ENCODE data around the gene EYA4. TPM values are rescaled to one million over a fixed set of nuclear protein-coding genes. Genes with fewer than 3 reads are reported as not detected.

EYA4 gene
- total and polyA plus RNA-seq, 2 donors (not counting 3 experiments of a cell fraction or from before 2014, with no cell fraction given), result not detected

DNA sequence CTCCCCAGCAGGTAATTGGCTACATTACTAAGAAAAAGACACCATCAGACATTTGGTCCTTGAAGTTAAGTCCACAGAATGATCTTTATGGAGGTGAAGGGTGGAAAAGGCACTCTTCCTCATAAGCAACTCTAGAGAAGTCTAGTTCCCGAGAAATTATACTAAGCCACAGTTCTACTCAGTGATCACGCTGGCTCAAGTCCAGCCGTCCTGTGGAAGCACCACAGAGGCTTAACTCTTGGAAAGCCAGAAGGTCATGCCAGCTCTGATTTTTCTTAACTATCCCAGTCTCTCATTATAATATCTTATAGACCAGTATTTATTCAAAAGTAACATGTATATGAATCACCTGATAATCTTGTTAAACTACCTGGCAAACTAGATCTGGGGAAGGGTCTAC lies 258.5 kb downstream of the EYA4 start:
- Histone ChIP-seq H2AFZ (ENCODE audit: low read depth, low read length) (no peak overlapping the region), H3K4me3 (replicated peaks in 1 of 3; ENCODE audit: insufficient read depth in 1 of 3, low read depth in 1 of 3, low read length in 3 of 3) (no peak overlapping the region), H3K27ac (ENCODE audit: insufficient read depth, low read depth, low read length) (no peak overlapping the region), H3K27me3 (ENCODE audit: control insufficient read depth in 2 of 2, insufficient read depth in 2 of 2, low read length in 2 of 2) (no peaks in the 10 kb centered on the region), H3K9me3 (replicated peaks; ENCODE audit: control insufficient read depth, insufficient read depth, low read length) (no peaks in the 10 kb centered on the region), H4K20me1 (replicated peaks; ENCODE audit: control insufficient read depth, extremely low read depth, insufficient read depth, low read length) (no peaks in the 10 kb centered on the region), H3K79me2 (ENCODE audit: control insufficient read depth, insufficient read depth, low read length) (no peaks in the 10 kb centered on the region), H3K36me3 (ENCODE audit: control insufficient read depth in 2 of 2, extremely low read depth in 1 of 2, insufficient read depth in 2 of 2, low read length in 2 of 2) (no peaks in the 10 kb centered on the region), H3K9me1 (replicated peaks; ENCODE audit: control insufficient read depth, extremely low read depth, insufficient read depth, low read length) (no peaks in the 10 kb centered on the region), H3K4me1 (ENCODE audit: control insufficient read depth, extremely low read depth, insufficient read depth, low read length) (no peaks in the 10 kb centered on the region), H3K9ac (replicated peaks; ENCODE audit: extremely low read depth, insufficient read depth, low read length) (no peak overlapping the region), H3K4me2 (ENCODE audit: insufficient read depth, low read length) (no peak overlapping the region)
- TF ChIP-seq POLR2A (IDR thresholded peaks at IDR 0.05; ENCODE audit: low read depth, low read length) (no peak), FOS (IDR thresholded peaks at IDR 0.05; ENCODE audit: borderline replicate concordance, insufficient read depth, low read length) (no peak), POLR2AphosphoS5 (IDR thresholded peaks at IDR 0.05; ENCODE audit: insufficient read depth, low read depth, low read length) (no peak), MYC (IDR thresholded peaks at IDR 0.05; ENCODE audit: low read depth, low read length) (no peak), EZH2 (IDR thresholded peaks at IDR 0.05; ENCODE audit: borderline replicate concordance, low read depth, low read length, severe bottlenecking) (no peak), GATA2 (IDR thresholded peaks at IDR 0.05; ENCODE audit: insufficient read depth, insufficient read length, low read depth, low read length) (no peak)
- TF ChIP-seq, protein P1, sequence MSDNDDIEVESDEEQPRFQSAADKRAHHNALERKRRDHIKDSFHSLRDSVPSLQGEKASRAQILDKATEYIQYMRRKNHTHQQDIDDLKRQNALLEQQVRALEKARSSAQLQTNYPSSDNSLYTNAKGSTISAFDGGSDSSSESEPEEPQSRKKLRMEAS (IDR thresholded peaks at IDR 0.05; ENCODE audit: insufficient read depth, insufficient read length), result no peak
- DNase-seq (ENCODE audit: low read depth, low spot score) (no peak), FAIRE-seq (no peak)
- ChIA-PET CTCF (interaction anchor here (0.5 to 2.5 kb wide), 2 partner anchors 10 to 680 kb away, joined by 3 to 6 read pairs; no protein-coding TSS in a partner anchor), POLR2A (interaction anchor here (0.6 kb wide), 1 partner anchor 712 kb away, joined by 3 read pairs; no protein-coding TSS in a partner anchor)
- intact Hi-C loops (cut with micrococcal nuclease) (no loop called here), dilution Hi-C loops (cut with MboI; ENCODE audit: extremely low pct_ligation_motif_present, low sequenced_read_pairs) (no loop called here)
- no TSS peak for BruUV-seq (replicated peaks)

DNA sequence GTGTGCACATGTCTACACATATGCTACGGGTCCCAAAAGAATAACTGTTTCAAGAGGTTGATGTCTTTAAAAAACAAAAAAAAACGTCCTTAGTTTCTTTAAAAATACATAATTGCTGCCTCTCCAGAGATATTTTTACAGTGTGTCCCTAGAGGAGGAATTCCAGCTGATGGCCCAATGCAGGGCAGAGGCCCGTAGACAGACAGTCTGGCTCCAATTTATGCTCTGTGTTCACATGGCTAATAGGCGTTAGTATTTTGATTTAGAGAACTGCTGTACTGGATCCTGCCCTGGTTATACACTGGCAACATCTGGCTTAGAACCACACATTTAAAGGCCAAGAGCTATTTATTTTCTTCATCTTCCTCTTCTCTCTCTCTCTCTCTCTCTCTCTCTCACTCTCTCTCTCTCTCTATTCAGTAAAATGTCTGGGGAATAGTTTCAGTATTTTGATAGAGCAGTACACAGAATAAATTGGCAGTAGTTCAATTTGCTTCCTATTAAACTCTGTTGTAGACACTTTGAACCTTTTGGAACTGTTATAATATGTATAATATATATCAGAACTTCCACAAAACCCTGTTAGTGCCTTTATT lies 260.6 kb downstream of the EYA4 start:
- POLR2A ChIA-PET, result no interaction called here
- H3K9ac ChIP-seq (replicated peaks; ENCODE audit: extremely low read depth, insufficient read depth, low read length), result no peak overlapping the region
- BruUV-seq (replicated peaks), result no TSS peak

More for the DNA sequence above, 260.6 kb downstream of the EYA4 start:
- Histone ChIP-seq H3K79me2 (ENCODE audit: control insufficient read depth, insufficient read depth, low read length) (no peaks in the 10 kb centered on the region), H3K27me3 (ENCODE audit: control insufficient read depth in 2 of 2, insufficient read depth in 2 of 2, low read length in 2 of 2) (no peaks in the 10 kb centered on the region), H3K9me1 (replicated peaks; ENCODE audit: control insufficient read depth, extremely low read depth, insufficient read depth, low read length) (no peaks in the 10 kb centered on the region), H3K36me3 (ENCODE audit: control insufficient read depth in 2 of 2, extremely low read depth in 1 of 2, insufficient read depth in 2 of 2, low read length in 2 of 2) (no peaks in the 10 kb centered on the region), H3K4me1 (ENCODE audit: control insufficient read depth, extremely low read depth, insufficient read depth, low read length) (no peaks in the 10 kb centered on the region), H4K20me1 (replicated peaks; ENCODE audit: control insufficient read depth, extremely low read depth, insufficient read depth, low read length) (no peaks in the 10 kb centered on the region), H3K4me3 (replicated peaks in 1 of 3; ENCODE audit: insufficient read depth in 1 of 3, low read depth in 1 of 3, low read length in 3 of 3) (no peak overlapping the region), H2AFZ (ENCODE audit: low read depth, low read length) (no peak overlapping the region), H3K9me3 (replicated peaks; ENCODE audit: control insufficient read depth, insufficient read depth, low read length) (no peaks in the 10 kb centered on the region), H3K27ac (ENCODE audit: insufficient read depth, low read depth, low read length) (no peak overlapping the region), H3K4me2 (ENCODE audit: insufficient read depth, low read length) (no peak overlapping the region)
- dilution Hi-C loops (cut with MboI; ENCODE audit: extremely low pct_ligation_motif_present, low sequenced_read_pairs), result no loop called here
- FAIRE-seq, result no peak
- no peak for DNase-seq (ENCODE audit: low read depth, low spot score)
- TF ChIP-seq POLR2AphosphoS5 (IDR thresholded peaks at IDR 0.05; ENCODE audit: insufficient read depth, low read depth, low read length) (no peak), POLR2A (IDR thresholded peaks at IDR 0.05; ENCODE audit: low read depth, low read length) (no peak), EZH2 (IDR thresholded peaks at IDR 0.05; ENCODE audit: borderline replicate concordance, low read depth, low read length, severe bottlenecking) (no peak), FOS (IDR thresholded peaks at IDR 0.05; ENCODE audit: borderline replicate concordance, insufficient read depth, low read length) (no peak), JUN (IDR thresholded peaks at IDR 0.05; ENCODE audit: borderline replicate concordance, insufficient read depth, insufficient read length, low read depth) (no peak)
- intact Hi-C loops (cut with micrococcal nuclease), result no loop called here
- CTCF ChIA-PET, result no interaction called here
